ENCODE results near the gene EHF. TPM values are rescaled to one million over a fixed set of nuclear protein-coding genes. Genes with fewer than 3 reads are reported as not detected.

EHF gene
- total RNA-seq, 3 donors from 2014 or later = 125 to 372 (median 259) TPM

- H3K9me3 ChIP-seq = no peaks in the 10 kb centered on the region
- TF ChIP-seq CTCF (IDR thresholded peaks at IDR 0.05) = no peak
- no peaks in the 10 kb centered on the region for H3K4me1 ChIP-seq (ENCODE audit: low read depth)
- peak; percentile 80 for ATAC-seq
- no peak overlapping the region for H3K4me3 ChIP-seq
- H3K36me3 ChIP-seq (ENCODE audit: low read depth) = no peaks in the 10 kb centered on the region
- no peak for DNase-seq
- intact Hi-C loops (cut with DNase I, micrococcal nuclease) = loop anchor here (10.0 kb wide), 2 partner anchors 61 to 321 kb away; no protein-coding TSS in a partner anchor
Measured at GRCh38 chr11:34583818-34584217, 37.1 kb upstream of the EHF start.

GRCh38 chr11:34585304-34585734 is 35.6 kb upstream of the EHF start:
- no peak for TF ChIP-seq CTCF (IDR thresholded peaks at IDR 0.05)
- no peaks in the 10 kb centered on the region for H3K9me3 ChIP-seq
- ATAC-seq (no peak), DNase-seq (no peak)
- intact Hi-C loops (cut with DNase I, micrococcal nuclease) = loop anchor here (10.0 kb wide), 2 partner anchors 59 to 319 kb away; no protein-coding TSS in a partner anchor
- no peaks in the 10 kb centered on the region for H3K4me1 ChIP-seq (ENCODE audit: low read depth)
- H3K4me3 ChIP-seq = no peak overlapping the region
- H3K36me3 ChIP-seq (ENCODE audit: low read depth) = no peaks in the 10 kb centered on the region

- Histone ChIP-seq H3K9me3 (no peaks in the 10 kb centered on the region), H3K4me3 (no peak overlapping the region), H3K36me3 (ENCODE audit: low read depth) (no peaks in the 10 kb centered on the region), H3K4me1 (ENCODE audit: low read depth) (no peaks in the 10 kb centered on the region)
- ATAC-seq (peak; percentile 74), DNase-seq (no peak)
- peak; percentile 37 for TF ChIP-seq CTCF (IDR thresholded peaks at IDR 0.05)
- intact Hi-C loops (cut with DNase I, micrococcal nuclease) = loop anchor here (2.0 to 10.0 kb wide), 3 partner anchors 59 to 319 kb away; no protein-coding TSS in a partner anchor
Measured at GRCh38 chr11:34585735-34586487, 35.0 kb upstream of the EHF start.

- no peaks in the 10 kb centered on the region for H3K4me1 ChIP-seq (ENCODE audit: low read depth)
- ATAC-seq (no peak), DNase-seq (no peak)
- H3K36me3 ChIP-seq (ENCODE audit: low read depth) = no peaks in the 10 kb centered on the region
- no peaks in the 10 kb centered on the region for H3K9me3 ChIP-seq
- intact Hi-C loops (cut with DNase I, micrococcal nuclease) = loop anchor here (2.0 to 10.0 kb wide), 3 partner anchors 58 to 318 kb away; no protein-coding TSS in a partner anchor
- no peak for TF ChIP-seq CTCF (IDR thresholded peaks at IDR 0.05)
- no peak overlapping the region for H3K4me3 ChIP-seq
Measured at GRCh38 chr11:34586488-34587281, 34.2 kb upstream of the EHF start.

- H3K9me3 ChIP-seq = no peaks in the 10 kb centered on the region
- intact Hi-C loops (cut with DNase I, micrococcal nuclease) = loop anchor here (2.0 to 10.0 kb wide), 3 partner anchors 58 to 318 kb away; no protein-coding TSS in a partner anchor
- no peak for DNase-seq
- no peak for ATAC-seq
- no peaks in the 10 kb centered on the region for H3K4me1 ChIP-seq (ENCODE audit: low read depth)
- no peaks in the 10 kb centered on the region for H3K36me3 ChIP-seq (ENCODE audit: low read depth)
- no peak for TF ChIP-seq CTCF (IDR thresholded peaks at IDR 0.05)
- no peak overlapping the region for H3K4me3 ChIP-seq
Measured at GRCh38 chr11:34587282-34587677, 33.6 kb upstream of the EHF start.
